Measurements from ENCODE around the gene LIN37. TPM values are rescaled to one million over a fixed set of nuclear protein-coding genes. Genes with fewer than 3 reads are reported as not detected.

Gene LIN37
- total and polyA plus RNA-seq, 9 of the 15 experiments (the other 6 are each of a cell fraction or from before 2014, with no cell fraction given): 1.2 to 12.5 (median 8.6) TPM

GRCh38 chr19:35740423-35741202, 7.8 kb upstream of the LIN37 start (continued):
- peak; percentile 84 for TF ChIP-seq ZNF407 (IDR thresholded peaks at IDR 0.05; ENCODE audit: low read depth)
- TF ChIP-seq GABPB1 (CRISPR knock-in tag; IDR thresholded peaks at IDR 0.05): peak; percentile 62
- peak; percentile 67; the same call in 1 of the 2 replicates for TF ChIP-seq ZBTB43 (CRISPR knock-in tag; IDR thresholded peaks at IDR 0.05)
- TF ChIP-seq TOE1 (IDR thresholded peaks at IDR 0.05; ENCODE audit: borderline replicate concordance): 0 out of 2 replicates have a peak, but pooled peaks have one; percentile 14
- no peak for TF ChIP-seq TOE1 (CRISPR knock-in tag; IDR thresholded peaks at IDR 0.05; ENCODE audit: borderline replicate concordance, low read depth)
- TF ChIP-seq COPS2 (conservative IDR thresholded peaks at IDR 0.05): no peak
- TF ChIP-seq SIN3A (IDR thresholded peaks at IDR 0.05; ENCODE audit: borderline replicate concordance in 2 of 2, control insufficient read depth in 1 of 2, low read depth in 2 of 2, low read length in 2 of 2): peak; percentile 48 to 53; a peak in 2 of 4 replicates
- TF ChIP-seq ZNF395 (CRISPR knock-in tag; IDR thresholded peaks at IDR 0.05): no peak
- TF ChIP-seq ATF6 (CRISPR knock-in tag; IDR thresholded peaks at IDR 0.05): no peak
- TF ChIP-seq KLF16 (IDR thresholded peaks at IDR 0.05): no peak
- TF ChIP-seq PKNOX1 (IDR thresholded peaks at IDR 0.05): peak; percentile 93
- no peak for TF ChIP-seq KLF10 (CRISPR knock-in tag; IDR thresholded peaks at IDR 0.05)

All from K562 (cell line).